NOMO-1 treated with DMSO at 0.1 percent for 48 hours (cell line): ENCODE data around the gene C10orf90.

Source experiments
- DNase-seq: peaks from one replicate; lab custom pipeline; 2025; ENCODE audit not compliant: unreplicated experiment; lab: John Stamatoyannopoulos, UW

The C10orf90 gene

GRCh38 chr10:126504761-126505112 is 165.8 kb downstream of the C10orf90 start:
- DNase-seq = no peak

GRCh38 chr10:126504063-126504760 is 166.3 kb downstream of the C10orf90 start:
- DNase-seq = no peak

GRCh38 chr10:126503392-126504062 is 167.0 kb downstream of the C10orf90 start:
- DNase-seq = no peak

- DNase-seq = no peak
Observed at GRCh38 chr10:126502441-126502840, 168.1 kb downstream of the C10orf90 start.

GRCh38 chr10:126501828-126502227 is 168.7 kb downstream of the C10orf90 start:
- DNase-seq = no peak

GRCh38 chr10:126500866-126501265 is 169.6 kb downstream of the C10orf90 start:
- DNase-seq = no peak

GRCh38 chr10:126500185-126500584 is 170.3 kb downstream of the C10orf90 start:
- DNase-seq = no peak

- no peak for DNase-seq
Observed at GRCh38 chr10:126499744-126500143, 170.7 kb downstream of the C10orf90 start.

- no peak for DNase-seq
Observed at GRCh38 chr10:126497672-126498071, 172.8 kb downstream of the C10orf90 start.

- DNase-seq = no peak
Observed at GRCh38 chr10:126496771-126497545, 173.5 kb downstream of the C10orf90 start.

GRCh38 chr10:126491476-126491875 is 179.0 kb downstream of the C10orf90 start:
- no peak for DNase-seq

- DNase-seq = no peak
Observed at GRCh38 chr10:126481181-126481580, 189.3 kb downstream of the C10orf90 start.

GRCh38 chr10:126480648-126481047 is 189.8 kb downstream of the C10orf90 start:
- DNase-seq = no peak

- DNase-seq = no peak
Observed at GRCh38 chr10:126479280-126479895, 191.1 kb downstream of the C10orf90 start.

- no peak for DNase-seq
Observed at GRCh38 chr10:126478546-126478945, 191.9 kb downstream of the C10orf90 start.

- DNase-seq = no peak
Observed at GRCh38 chr10:126476246-126476645, 194.2 kb downstream of the C10orf90 start.

- no peak for DNase-seq
Observed at GRCh38 chr10:126475074-126475691, 195.3 kb downstream of the C10orf90 start.

GRCh38 chr10:126474031-126474430 is 196.5 kb downstream of the C10orf90 start:
- no peak for DNase-seq

- no peak for DNase-seq
Observed at GRCh38 chr10:126470991-126471390, 199.5 kb downstream of the C10orf90 start.

GRCh38 chr10:126469692-126470091 is 200.8 kb downstream of the C10orf90 start:
- DNase-seq = no peak
